Right atrium auricular region (tissue), 2 donors: Measurements from ENCODE around the gene CCDC38. TPM values are rescaled to one million over a fixed set of nuclear protein-coding genes. Genes with fewer than 3 reads are reported as not detected.
"Not testable (repeated sequence)": the region's sequence is repeated elsewhere in the genome, so short reads cannot be mapped to it uniquely, and the experiment has no call there.

Experiments used
- DNase-seq: peaks from one replicate; pipeline ENCODE4 v3.0.0-alpha.2; 2019; ENCODE audit warnings: low spot score
- H3K27ac ChIP-seq, 2 donors: fragments of 200-600 bp; sonication (generic); 1 replicate in 1 of 2; 2 replicates in 1 of 2; pipeline ENCODE4 v1.5.1; 2016 to 2019
- H3K27me3 ChIP-seq, 2 donors: fragments of 200-600 bp; sonication (generic); one replicate each; pipeline versions ENCODE4 v1.5.1 to v1.6.0; 2017 to 2019
- H3K36me3 ChIP-seq: fragments of 200-600 bp; sonication (generic); one replicate; pipeline ENCODE4 v1.5.1; 2016
- H3K4me1 ChIP-seq, 2 donors: fragments of 200-600 bp; sonication (generic); one replicate each; pipeline versions ENCODE4 v1.5.1 to v1.6.0; 2017 to 2019
- H3K4me3 ChIP-seq, 2 donors: fragments of 200-600 bp; sonication (generic); 1 replicate in 1 of 2; 2 replicates in 1 of 2; pipeline ENCODE4 v1.5.1; 2017 to 2019; ENCODE audit warnings: mild to moderate bottlenecking in 1 of 2, moderate library complexity in 1 of 2
- H3K9me3 ChIP-seq, 2 donors: fragments of 200-600 bp; sonication (generic); one replicate each; pipeline ENCODE4 v1.5.1; 2019
- total RNA-seq, 2 donors: library from RNA; depleted of rRNA; stranded (reverse); fragments of >200 nt; gene quantifications; one replicate each; pipeline ENCODE4 v1.1.0, GENCODE V29; 2016
- TF ChIP-seq, protein P1 (sequence below), 2 donors: fragments of 200-600 bp; sonication (generic); IDR thresholded peaks; one replicate each; pipeline ENCODE4 v1.5.1; 2019; ENCODE audit warnings: antibody characterized with exemption in 2 of 2

CCDC38 gene
- total RNA-seq, 2 donors from 2014 or later = not detected

- DNase-seq = peak; percentile 36
- H3K4me3 ChIP-seq = no peak overlapping the region
- no peaks in the 10 kb centered on the region for H3K4me1 ChIP-seq
- no peak overlapping the region for H3K27ac ChIP-seq
- no peaks in the 10 kb centered on the region for H3K27me3 ChIP-seq
- no peaks in the 10 kb centered on the region for H3K36me3 ChIP-seq
- H3K9me3 ChIP-seq = no peaks in the 10 kb centered on the region
- TF ChIP-seq, protein P1, sequence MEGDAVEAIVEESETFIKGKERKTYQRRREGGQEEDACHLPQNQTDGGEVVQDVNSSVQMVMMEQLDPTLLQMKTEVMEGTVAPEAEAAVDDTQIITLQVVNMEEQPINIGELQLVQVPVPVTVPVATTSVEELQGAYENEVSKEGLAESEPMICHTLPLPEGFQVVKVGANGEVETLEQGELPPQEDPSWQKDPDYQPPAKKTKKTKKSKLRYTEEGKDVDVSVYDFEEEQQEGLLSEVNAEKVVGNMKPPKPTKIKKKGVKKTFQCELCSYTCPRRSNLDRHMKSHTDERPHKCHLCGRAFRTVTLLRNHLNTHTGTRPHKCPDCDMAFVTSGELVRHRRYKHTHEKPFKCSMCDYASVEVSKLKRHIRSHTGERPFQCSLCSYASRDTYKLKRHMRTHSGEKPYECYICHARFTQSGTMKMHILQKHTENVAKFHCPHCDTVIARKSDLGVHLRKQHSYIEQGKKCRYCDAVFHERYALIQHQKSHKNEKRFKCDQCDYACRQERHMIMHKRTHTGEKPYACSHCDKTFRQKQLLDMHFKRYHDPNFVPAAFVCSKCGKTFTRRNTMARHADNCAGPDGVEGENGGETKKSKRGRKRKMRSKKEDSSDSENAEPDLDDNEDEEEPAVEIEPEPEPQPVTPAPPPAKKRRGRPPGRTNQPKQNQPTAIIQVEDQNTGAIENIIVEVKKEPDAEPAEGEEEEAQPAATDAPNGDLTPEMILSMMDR (IDR thresholded peaks at IDR 0.05) = no peak
Measured at GRCh38 chr12:95976416-95976832, 34.0 kb upstream of the CCDC38 start.

GRCh38 chr12:95975491-95975890, 33.1 kb upstream of the CCDC38 start:
- Histone ChIP-seq H3K9me3 (no peaks in the 10 kb centered on the region), H3K4me3 (no peak overlapping the region), H3K27ac (no peak overlapping the region), H3K4me1 (no peaks in the 10 kb centered on the region), H3K36me3 (no peaks in the 10 kb centered on the region), H3K27me3 (no peaks in the 10 kb centered on the region)
- no peak for DNase-seq
- TF ChIP-seq, protein P1 (IDR thresholded peaks at IDR 0.05) = no peak

- Histone ChIP-seq H3K36me3 (no peaks in the 10 kb centered on the region), H3K27me3 (no peaks in the 10 kb centered on the region), H3K9me3 (no peaks in the 10 kb centered on the region), H3K4me3 (no peak overlapping the region), H3K4me1 (no peaks in the 10 kb centered on the region), H3K27ac (no peak overlapping the region)
- TF ChIP-seq, protein P1 (IDR thresholded peaks at IDR 0.05) = no peak
- DNase-seq = no peak
Measured at GRCh38 chr12:95974358-95974757, 31.9 kb upstream of the CCDC38 start.

- TF ChIP-seq, protein P1 (IDR thresholded peaks at IDR 0.05) = no peak
- H3K27me3 ChIP-seq = no peaks in the 10 kb centered on the region
- no peak overlapping the region for H3K4me3 ChIP-seq
- H3K36me3 ChIP-seq = no peaks in the 10 kb centered on the region
- H3K27ac ChIP-seq = no peak overlapping the region
- H3K9me3 ChIP-seq = no peaks in the 10 kb centered on the region
- DNase-seq = no peak
- H3K4me1 ChIP-seq = no peaks in the 10 kb centered on the region
Measured at GRCh38 chr12:95972832-95973456, 30.5 kb upstream of the CCDC38 start.

DNA sequence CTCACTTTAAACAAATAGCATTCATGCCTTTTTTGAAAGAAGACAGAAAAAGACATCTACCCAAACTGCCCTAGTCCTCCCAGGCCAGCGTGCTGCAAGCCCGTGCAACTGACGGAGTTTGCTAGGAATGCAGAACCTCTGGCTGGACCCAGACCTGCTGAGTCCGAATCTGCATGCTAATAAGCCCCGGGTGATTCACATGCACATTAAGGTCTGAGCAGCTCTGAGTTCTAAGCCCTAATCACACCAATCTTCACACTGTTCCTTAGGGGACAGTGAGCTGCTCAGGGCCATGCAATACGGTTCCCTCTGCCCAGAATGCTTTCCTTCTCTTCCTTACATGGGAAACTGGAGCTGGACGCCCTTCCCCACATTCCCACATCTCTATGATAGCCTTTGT, 28.5 kb upstream of the CCDC38 start:
- Histone ChIP-seq H3K4me1 (no peaks in the 10 kb centered on the region), H3K9me3 (no peaks in the 10 kb centered on the region), H3K36me3 (no peaks in the 10 kb centered on the region), H3K27me3 (no peaks in the 10 kb centered on the region), H3K27ac (no peak overlapping the region), H3K4me3 (no peak overlapping the region)
- TF ChIP-seq, protein P1 (IDR thresholded peaks at IDR 0.05) = no peak
- no peak for DNase-seq

DNA sequence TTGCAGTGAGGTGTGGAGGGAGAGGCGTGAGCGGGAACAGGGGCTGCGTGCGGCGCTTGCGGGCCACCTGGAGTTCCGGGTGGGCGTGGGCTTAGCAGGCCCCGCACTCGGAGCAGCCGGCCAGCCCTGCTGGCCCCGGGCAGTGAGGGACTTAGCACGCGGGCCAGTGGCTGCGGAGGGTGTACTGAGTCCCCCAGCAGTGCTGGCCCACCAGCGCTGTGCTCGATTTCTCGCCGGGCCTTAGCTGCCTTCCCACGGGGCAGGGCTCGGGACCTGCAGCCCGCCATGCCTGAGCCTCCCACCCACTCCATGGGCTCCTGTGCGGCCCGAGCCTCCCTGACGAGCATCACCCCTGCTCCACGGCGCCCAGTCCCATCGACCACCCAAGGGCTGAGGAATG, 26.7 kb upstream of the CCDC38 start:
- H3K36me3 ChIP-seq, H3K27me3 ChIP-seq, H3K4me1 ChIP-seq, H3K27ac ChIP-seq, H3K4me3 ChIP-seq, H3K9me3 ChIP-seq, DNase-seq: not testable (repeated sequence)
